GM23338 (cell line): ENCODE results near the gene LRCH3.

Experiments
- CREB1 ChIP-seq: fragments of 250-450 bp; sonication (Bioruptor Pico); IDR thresholded peaks from 2 replicates; pipeline ENCODE4 v1.5.0; 2020; ENCODE audit warnings: low read depth, mild to moderate bottlenecking, moderate library complexity
- CTCF ChIP-seq, 2 experiments: fragments of 200-600 bp in 1 of 2; sonication (generic) in 1 of 2; conservative IDR thresholded peaks; 2 replicates each; pipeline versions ENCODE4 v1.5.1 to v1.6.1; 2016 to 2017; ENCODE audit warnings: antibody characterized with exemption in 2 of 2, low read depth in 2 of 2, mild to moderate bottlenecking in 2 of 2, moderate library complexity in 1 of 2
- EZH2 ChIP-seq: fragments of 200-600 bp; sonication (generic); IDR thresholded peaks from one replicate; pipeline ENCODE4 v1.8.0; 2017; ENCODE audit warnings: antibody characterized with exemption, mild to moderate bottlenecking, low read depth; ENCODE audit not compliant: unreplicated experiment
- EZH2phosphoT487 ChIP-seq: fragments of 200-600 bp; sonication (generic); IDR thresholded peaks from one replicate; pipeline ENCODE4 v1.8.1; 2018; ENCODE audit warnings: antibody characterized with exemption; ENCODE audit not compliant: unreplicated experiment
- POLR2AphosphoS5 ChIP-seq: IDR thresholded peaks from 2 replicates; pipeline ENCODE4 v1.6.1; 2016; ENCODE audit warnings: antibody characterized with exemption, low read depth
- ZNF114 ChIP-seq: fragments of 250-450 bp; sonication (Bioruptor Pico); IDR thresholded peaks from 2 replicates; pipeline ENCODE4 v1.5.0; 2020; ENCODE audit warnings: mild to moderate bottlenecking, moderate library complexity
- TF ChIP-seq, protein P1 (sequence below): IDR thresholded peaks from one replicate; pipeline ENCODE4 v1.6.1; 2018; ENCODE audit warnings: antibody characterized with exemption; ENCODE audit not compliant: unreplicated experiment

DNA sequence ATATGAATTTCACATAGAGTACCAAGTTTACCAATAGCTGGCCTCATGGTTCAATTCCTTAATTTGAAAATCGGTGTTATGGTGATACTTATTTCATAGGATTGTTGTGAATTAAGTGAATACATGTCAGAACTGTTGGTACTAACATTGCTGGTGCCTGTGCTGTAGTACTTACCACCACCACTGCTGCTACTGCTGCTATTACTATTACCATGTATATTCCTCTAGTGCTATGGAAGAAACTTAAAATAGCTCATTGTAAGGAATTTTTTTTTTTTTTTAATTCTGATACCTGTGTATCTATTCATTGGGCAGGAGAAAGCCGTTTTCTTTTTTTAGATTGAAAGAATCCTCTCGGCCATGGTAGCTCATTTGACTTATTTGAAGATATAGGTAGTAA lies 37.8 kb upstream of the LRCH3 start:
- no peak for TF ChIP-seq CTCF (conservative IDR thresholded peaks at IDR 0.05; ENCODE audit: low read depth in 2 of 2)
- TF ChIP-seq POLR2AphosphoS5: no peak
- no peak for TF ChIP-seq EZH2
- no peak for TF ChIP-seq EZH2phosphoT487
- no peak for TF ChIP-seq ZNF114 (CRISPR knock-in tag)
- TF ChIP-seq, protein P1, sequence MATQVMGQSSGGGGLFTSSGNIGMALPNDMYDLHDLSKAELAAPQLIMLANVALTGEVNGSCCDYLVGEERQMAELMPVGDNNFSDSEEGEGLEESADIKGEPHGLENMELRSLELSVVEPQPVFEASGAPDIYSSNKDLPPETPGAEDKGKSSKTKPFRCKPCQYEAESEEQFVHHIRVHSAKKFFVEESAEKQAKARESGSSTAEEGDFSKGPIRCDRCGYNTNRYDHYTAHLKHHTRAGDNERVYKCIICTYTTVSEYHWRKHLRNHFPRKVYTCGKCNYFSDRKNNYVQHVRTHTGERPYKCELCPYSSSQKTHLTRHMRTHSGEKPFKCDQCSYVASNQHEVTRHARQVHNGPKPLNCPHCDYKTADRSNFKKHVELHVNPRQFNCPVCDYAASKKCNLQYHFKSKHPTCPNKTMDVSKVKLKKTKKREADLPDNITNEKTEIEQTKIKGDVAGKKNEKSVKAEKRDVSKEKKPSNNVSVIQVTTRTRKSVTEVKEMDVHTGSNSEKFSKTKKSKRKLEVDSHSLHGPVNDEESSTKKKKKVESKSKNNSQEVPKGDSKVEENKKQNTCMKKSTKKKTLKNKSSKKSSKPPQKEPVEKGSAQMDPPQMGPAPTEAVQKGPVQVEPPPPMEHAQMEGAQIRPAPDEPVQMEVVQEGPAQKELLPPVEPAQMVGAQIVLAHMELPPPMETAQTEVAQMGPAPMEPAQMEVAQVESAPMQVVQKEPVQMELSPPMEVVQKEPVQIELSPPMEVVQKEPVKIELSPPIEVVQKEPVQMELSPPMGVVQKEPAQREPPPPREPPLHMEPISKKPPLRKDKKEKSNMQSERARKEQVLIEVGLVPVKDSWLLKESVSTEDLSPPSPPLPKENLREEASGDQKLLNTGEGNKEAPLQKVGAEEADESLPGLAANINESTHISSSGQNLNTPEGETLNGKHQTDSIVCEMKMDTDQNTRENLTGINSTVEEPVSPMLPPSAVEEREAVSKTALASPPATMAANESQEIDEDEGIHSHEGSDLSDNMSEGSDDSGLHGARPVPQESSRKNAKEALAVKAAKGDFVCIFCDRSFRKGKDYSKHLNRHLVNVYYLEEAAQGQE: no peak
- no peak for TF ChIP-seq CREB1 (CRISPR knock-in tag)
